HCT116 (cell line): ENCODE data around the gene EIF4G3. TPM values are rescaled to one million over a fixed set of nuclear protein-coding genes. Genes with fewer than 3 reads are reported as not detected.

Source experiments
- ATAC-seq: fragments of 200-7000 bp; cut with Tn5 transposase; 2 replicates; pipeline ENCODE4 v1.9.1; 2020; ENCODE audit warnings: mild to moderate bottlenecking, moderate library complexity
- BruUV-seq: library from RNA; stranded (reverse); fragments of 400-500 nt; replicated peaks from 2 replicates; lab custom pipeline; 2021; lab: Mats Ljungman, UMichigan
- CTCF ChIA-PET: fragments of 300-600 bp; sonication (Branson Sonifier 250); formaldehyde crosslinking; loops from one replicate; lab custom pipeline; 2021; ENCODE audit warnings: antibody characterized with exemption; lab: Charles Lee
- POLR2A ChIA-PET: fragments of 300-600, 350-600 bp; sonication (Branson Sonifier 250); formaldehyde crosslinking; loops from one replicate; lab custom pipeline; 2021; ENCODE audit warnings: antibody characterized with exemption; lab: Charles Lee
- RAD21 ChIA-PET, 2 experiments: fragments of 300-600 bp; sonication (Branson Sonifier 250); formaldehyde crosslinking; loops; one replicate each; lab custom pipeline; 2023; ENCODE audit warnings: low total read pairs in 2 of 2; ENCODE audit not compliant: uncharacterized antibody in 2 of 2, unreplicated experiment in 2 of 2, low non-redundant PET in 1 of 2; lab: Charles Lee
- DNase-seq: peaks from one replicate; pipeline ENCODE4 v3.0.0-alpha.2; 2010; ENCODE audit warnings: low read depth, low spot score
- H2AFZ ChIP-seq: fragments of 200-600 bp; shearing (Covaris generic), sonication (generic); 2 replicates; pipeline ENCODE4 v1.6.1; 2017; ENCODE audit warnings: low read depth, mixed run types, mixed read lengths, antibody characterized with exemption, low read length; ENCODE audit not compliant: poor library complexity, severe bottlenecking
- H3K27ac ChIP-seq: 2 replicates; pipeline ENCODE4 v1.5.1; 2012; ENCODE audit warnings: low read depth, low read length
- H3K27me3 ChIP-seq: fragments of 200-600 bp; sonication (generic); 2 replicates; pipeline ENCODE4 v1.6.1; 2016; ENCODE audit warnings: mixed run types, low read length, mixed read lengths; ENCODE audit not compliant: insufficient read depth
- H3K36me3 ChIP-seq, 2 experiments: fragments of 200-500 bp in 1 of 2; fragments of 200-600 bp in 1 of 2; sonication (Bioruptor generic) in 1 of 2; sonication (generic) in 1 of 2; 2 replicates each; pipeline versions ENCODE4 v1.5.1 to v1.6.1; 2014 to 2016; ENCODE audit warnings: low read length in 2 of 2, inconsistent platforms in 1 of 2, mixed read lengths in 1 of 2, mixed run types in 1 of 2; ENCODE audit not compliant: insufficient read depth in 2 of 2, control insufficient read depth in 1 of 2
- H3K4me1 ChIP-seq, 2 experiments: fragments of 200-600 bp in 1 of 2; sonication (generic) in 1 of 2; 2 replicates each; pipeline versions ENCODE4 v1.5.1 to v1.6.1; 2012 to 2017; ENCODE audit warnings: low read length in 2 of 2, inconsistent platforms in 1 of 2, mild to moderate bottlenecking in 1 of 2, mixed read lengths in 1 of 2, mixed run types in 1 of 2, moderate library complexity in 1 of 2; ENCODE audit not compliant: insufficient read depth in 2 of 2, control insufficient read depth in 1 of 2
- H3K4me2 ChIP-seq: fragments of 200-600 bp; sonication (generic); 2 replicates; pipeline ENCODE4 v1.6.1; 2017; ENCODE audit warnings: mixed run types, low read length, mixed read lengths
- H3K4me3 ChIP-seq, 2 experiments: fragments of 200-600 bp in 1 of 2; sonication (generic) in 1 of 2; replicated peaks in 1 of 2; 2 replicates each; pipeline ENCODE4 v1.5.1; 2011 to 2016; ENCODE audit warnings: low read length in 2 of 2, control low read depth in 1 of 2, low read depth in 1 of 2, mild to moderate bottlenecking in 1 of 2, mixed read lengths in 1 of 2, mixed run types in 1 of 2
- H3K79me2 ChIP-seq: fragments of 200-600 bp; sonication (generic); 2 replicates; pipeline ENCODE4 v1.6.1; 2017; ENCODE audit warnings: mild to moderate bottlenecking, mixed run types, low read length, moderate library complexity, mixed read lengths; ENCODE audit not compliant: insufficient read depth
- H3K9ac ChIP-seq: fragments of 200-600 bp; sonication (generic); 2 replicates; pipeline ENCODE4 v1.6.1; 2016; ENCODE audit warnings: low read length, mixed read lengths
- H3K9me2 ChIP-seq: fragments of 200-600 bp; sonication (generic), shearing (Covaris generic); 2 replicates; pipeline ENCODE4 v1.6.1; 2017; ENCODE audit warnings: mixed run types, mild to moderate bottlenecking, moderate library complexity; ENCODE audit not compliant: insufficient read depth
- H3K9me3 ChIP-seq, 2 experiments: fragments of 200-500 bp in 1 of 2; fragments of 200-600 bp in 1 of 2; sonication (Bioruptor generic) in 1 of 2; sonication (generic) in 1 of 2; 2 replicates each; pipeline ENCODE4 v1.6.1; 2014 to 2017; ENCODE audit warnings: low read length in 2 of 2, mixed read lengths in 2 of 2, inconsistent platforms in 1 of 2, low read depth in 1 of 2, mild to moderate bottlenecking in 1 of 2, mixed run types in 1 of 2, moderate library complexity in 1 of 2; ENCODE audit not compliant: control insufficient read depth in 1 of 2, insufficient read depth in 1 of 2
- H4K20me1 ChIP-seq: fragments of 200-600 bp; sonication (generic), shearing (Covaris generic); 2 replicates; pipeline ENCODE4 v1.6.1; 2017; ENCODE audit warnings: mixed run types, mild to moderate bottlenecking, moderate library complexity; ENCODE audit not compliant: insufficient read depth
- ATF3 ChIP-seq: IDR thresholded peaks from 2 replicates; pipeline ENCODE4 v1.6.1; 2012
- CTCF ChIP-seq, 3 experiments: fragments of 200-600 bp in 1 of 3; sonication (generic) in 1 of 3; IDR thresholded peaks in 2 of 3; conservative IDR thresholded peaks in 1 of 3; 2 replicates each; pipeline ENCODE4 v1.5.1; 2012 to 2017; ENCODE audit warnings: low read depth in 2 of 3, low read length in 2 of 3, antibody characterized with exemption in 1 of 3, borderline replicate concordance in 1 of 3, control low read depth in 1 of 3, mild to moderate bottlenecking in 1 of 3, mixed read lengths in 1 of 3, mixed run types in 1 of 3, moderate library complexity in 1 of 3; ENCODE audit not compliant: insufficient read depth in 1 of 3
- FOSL1 ChIP-seq: IDR thresholded peaks from 2 replicates; pipeline ENCODE4 v1.6.1; 2012; ENCODE audit warnings: low read depth
- JUND ChIP-seq: IDR thresholded peaks from 2 replicates; pipeline ENCODE4 v1.6.1; 2012
- POLR2A ChIP-seq: IDR thresholded peaks from 2 replicates; pipeline ENCODE4 v1.7.0; 2011; ENCODE audit warnings: borderline replicate concordance; ENCODE audit not compliant: insufficient read depth, insufficient read length; ENCODE audit errors: extremely low read depth
- RAD21 ChIP-seq: IDR thresholded peaks from 2 replicates; pipeline ENCODE4 v1.6.1; 2012; ENCODE audit warnings: low read depth, mild to moderate bottlenecking
- REST ChIP-seq: IDR thresholded peaks from 2 replicates; pipeline ENCODE4 v1.6.1; 2012; ENCODE audit warnings: low read depth
- intact Hi-C: fragments of 100-400 bp; cut with micrococcal nuclease; formaldehyde crosslinking; loops from 2 replicates; pipeline ENCODE4 v1.10.0; 2022
- total RNA-seq: library from RNA; stranded (reverse); gene quantifications from one replicate; pipeline ENCODE4 v1.2.1, GENCODE V29; 2021; ENCODE audit not compliant: unreplicated experiment

The EIF4G3 gene
- total RNA-seq, 1 experiment from 2014 or later = 40.1 TPM

GRCh38 chr1:21001042-21001441, 175.7 kb downstream of the EIF4G3 start:
- intact Hi-C loops = no loop called here
- ChIA-PET RAD21 (no interaction called here), POLR2A (no interaction called here)
- BruUV-seq = no TSS peak
- H3K9me2 ChIP-seq = no peaks in the 10 kb centered on the region
- no peaks in the 10 kb centered on the region for H3K36me3 ChIP-seq
- no peak overlapping the region for H3K27ac ChIP-seq
- no peak overlapping the region for H3K9ac ChIP-seq
- no peak overlapping the region for H2AFZ ChIP-seq
- H3K27me3 ChIP-seq = no peaks in the 10 kb centered on the region
- no peak overlapping the region for H3K4me2 ChIP-seq
- no peak for DNase-seq
- 0 out of 2 replicates have a peak, but pooled peaks cover 5% of the 10 kb centered on the region for H4K20me1 ChIP-seq
- no peaks in the 10 kb centered on the region for H3K4me1 ChIP-seq
- TF ChIP-seq POLR2A (no peak), ATF3 (no peak), CTCF (IDR thresholded peaks at IDR 0.05 in 2 of 3, conservative IDR thresholded peaks at IDR 0.05 in 1 of 3; ENCODE audit: borderline replicate concordance in 1 of 3, insufficient read depth in 1 of 3, low read depth in 2 of 3, low read length in 2 of 3) (no peak), REST (no peak), FOSL1 (no peak), RAD21 (no peak), JUND (no peak)
- TF ChIP-seq, all 23 proteins: peak for 0
- Histone ChIP-seq H3K79me2 (no peaks in the 10 kb centered on the region; the same call in 1 of the 2 replicates), H3K4me3 (no peak overlapping the region), H3K9me3 (no peaks in the 10 kb centered on the region)
- ATAC-seq = no peak
- CTCF ChIA-PET = no interaction called here
